ENCODE results near the gene OR10V1.
"Not testable (repeated sequence)": the region's sequence is repeated elsewhere in the genome, so short reads cannot be mapped to it uniquely, and the experiment has no call there.

Gene OR10V1

DNA sequence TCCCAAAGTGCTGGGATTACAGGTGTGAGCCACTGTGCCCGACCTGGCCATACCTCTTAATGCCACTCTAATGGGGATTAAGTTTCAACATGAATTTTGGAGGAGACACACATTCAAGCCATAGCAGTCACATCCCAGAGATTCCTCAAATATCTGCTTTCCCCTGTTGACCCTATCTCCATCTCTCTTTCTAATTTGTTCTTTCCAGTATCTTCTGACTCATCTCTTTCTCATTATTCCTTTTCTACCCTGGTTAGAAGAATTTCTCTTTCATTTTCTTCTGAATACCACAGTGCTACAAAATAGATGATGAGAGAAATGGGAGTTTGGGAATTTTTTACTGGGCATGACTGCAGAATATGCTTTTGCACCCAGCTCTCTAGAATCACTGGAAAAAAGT lies 5.1 kb downstream of the OR10V1 start:
- no peak for DNase-seq (ENCODE audit: low read depth)

DNA sequence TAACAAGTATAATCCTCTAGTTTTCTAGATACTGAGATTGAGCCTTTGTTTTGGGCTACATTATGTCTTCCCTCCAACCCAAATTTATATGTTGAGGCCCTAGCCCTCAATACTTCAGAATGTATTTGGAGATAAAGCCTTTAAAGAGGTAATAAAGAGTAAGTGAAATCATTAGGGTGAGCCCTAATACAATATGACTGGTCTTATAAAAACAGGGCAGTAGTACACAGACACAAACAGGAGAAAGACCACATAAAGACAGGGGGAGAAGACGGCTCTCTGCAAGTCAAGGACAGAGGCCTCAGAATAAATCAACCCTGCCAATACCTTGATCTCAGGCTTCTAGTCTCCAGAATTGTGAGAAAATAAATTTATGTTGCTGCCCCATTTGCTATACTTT lies 6.3 kb downstream of the OR10V1 start:
- no peak for DNase-seq (ENCODE audit: low read depth)

DNA sequence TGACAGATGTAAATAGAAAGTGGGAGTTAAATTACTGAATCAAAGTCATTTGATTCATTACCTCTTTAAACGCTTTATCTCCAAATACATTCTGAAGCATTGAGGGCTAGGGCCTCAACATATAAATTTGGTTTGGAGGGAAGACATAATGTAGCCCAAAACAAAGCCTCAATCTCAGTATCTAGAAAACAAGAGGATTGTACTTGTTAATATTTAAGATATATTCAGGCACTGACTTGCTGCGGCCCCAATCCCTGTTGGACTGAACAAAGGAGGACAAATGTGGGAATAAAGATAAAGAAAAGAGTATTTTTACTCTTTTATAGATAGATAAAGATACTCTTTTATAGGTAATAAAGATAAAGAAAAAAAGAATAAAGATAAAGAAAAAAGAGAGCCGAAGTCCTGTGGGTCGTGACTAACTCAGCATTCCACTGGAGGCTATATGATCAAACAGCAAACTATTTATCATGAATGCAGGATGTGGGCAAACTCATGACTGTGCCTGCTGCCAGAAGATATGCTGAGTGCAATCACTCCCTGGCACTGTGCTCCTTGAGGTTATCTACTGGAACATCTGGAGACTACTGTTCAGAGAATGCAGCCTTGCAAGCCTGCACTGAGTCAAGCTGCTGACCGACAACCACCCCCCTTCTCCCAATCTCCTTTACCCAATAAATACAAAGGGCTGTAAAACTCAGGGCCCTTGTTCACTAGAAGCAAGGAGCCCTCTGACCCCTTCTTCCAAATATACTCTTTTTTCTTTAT lies 6.9 kb downstream of the OR10V1 start:
- DNase-seq (ENCODE audit: low read depth), result no peak

DNA sequence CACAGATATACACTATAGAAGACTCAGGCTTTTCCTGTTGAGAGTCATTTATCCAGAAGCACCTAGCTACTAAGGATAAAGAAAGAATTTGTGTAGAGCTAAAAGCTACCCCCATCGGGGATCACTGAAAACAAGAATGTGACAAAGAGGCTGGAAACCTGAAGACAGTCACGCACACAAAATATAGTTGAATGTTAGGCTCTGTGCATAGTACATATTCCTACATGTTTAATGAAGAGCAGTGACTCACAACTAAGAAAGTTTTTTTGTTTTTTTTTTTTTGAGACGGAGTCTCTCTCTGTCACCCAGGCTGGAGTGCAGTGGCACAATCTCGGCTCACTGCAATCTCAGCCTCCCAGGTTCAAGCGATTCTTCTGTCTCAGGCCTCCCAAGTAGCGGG lies 8.4 kb downstream of the OR10V1 start:
- DNase-seq (ENCODE audit: low read depth), result no peak

DNA sequence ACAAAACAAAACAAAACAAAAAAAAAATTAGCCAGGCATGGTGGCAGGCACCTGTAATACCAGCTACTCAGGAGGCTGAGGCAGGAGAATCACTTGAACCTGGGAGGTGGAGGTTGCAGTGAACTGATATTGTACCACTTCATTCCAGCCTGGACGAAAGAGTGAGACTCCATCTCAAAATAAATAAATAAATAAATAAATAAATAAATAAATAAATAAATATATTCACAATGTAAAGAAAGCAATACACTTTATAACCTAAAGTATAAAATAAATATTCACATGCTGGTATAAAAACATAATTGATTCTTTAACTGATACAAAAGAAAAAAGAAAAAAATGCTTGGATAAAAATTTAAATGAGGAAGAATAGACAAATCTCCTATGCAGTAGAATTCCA lies 10.1 kb downstream of the OR10V1 start:
- DNase-seq (ENCODE audit: low read depth), result not testable (repeated sequence)

DNA sequence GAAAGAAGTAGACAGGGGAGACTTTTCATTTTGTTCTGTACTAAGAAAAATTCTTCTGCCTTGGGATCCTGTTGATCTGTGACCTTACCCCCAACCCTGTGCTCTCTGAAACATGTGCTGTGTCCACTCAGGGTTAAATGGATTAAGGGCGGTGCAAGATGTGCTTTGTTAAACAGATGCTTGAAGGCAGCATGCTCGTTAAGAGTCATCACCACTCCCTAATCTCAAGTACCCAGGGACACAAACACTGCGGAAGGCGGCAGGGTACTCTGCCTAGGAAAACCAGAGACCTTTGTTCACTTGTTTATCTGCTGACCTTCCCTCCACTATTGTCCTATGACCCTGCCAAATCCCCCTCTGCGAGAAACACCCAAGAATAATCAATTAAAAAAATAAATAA lies 13.5 kb downstream of the OR10V1 start:
- DNase-seq (ENCODE audit: low read depth), result not testable (repeated sequence)

DNA sequence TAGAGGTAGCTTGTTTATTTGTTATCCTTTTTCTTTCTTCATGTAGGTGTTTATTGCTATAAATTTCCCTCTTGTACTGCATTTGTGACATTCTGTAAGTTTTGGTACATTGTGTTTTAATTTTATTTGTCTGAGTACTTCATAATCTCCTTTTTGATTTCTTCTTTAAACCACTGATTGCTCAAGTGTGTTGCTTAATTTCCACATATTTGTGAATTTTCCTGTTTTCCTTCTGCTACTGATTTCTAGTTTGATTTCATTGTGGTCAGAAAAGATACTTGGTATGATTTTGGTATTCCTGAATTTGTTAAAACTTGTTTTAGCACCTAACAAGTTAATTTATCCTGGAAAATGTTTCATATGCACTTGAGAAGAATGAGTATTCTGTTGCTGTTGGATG lies 15.1 kb downstream of the OR10V1 start:
- no peak for DNase-seq (ENCODE audit: low read depth)

DNA sequence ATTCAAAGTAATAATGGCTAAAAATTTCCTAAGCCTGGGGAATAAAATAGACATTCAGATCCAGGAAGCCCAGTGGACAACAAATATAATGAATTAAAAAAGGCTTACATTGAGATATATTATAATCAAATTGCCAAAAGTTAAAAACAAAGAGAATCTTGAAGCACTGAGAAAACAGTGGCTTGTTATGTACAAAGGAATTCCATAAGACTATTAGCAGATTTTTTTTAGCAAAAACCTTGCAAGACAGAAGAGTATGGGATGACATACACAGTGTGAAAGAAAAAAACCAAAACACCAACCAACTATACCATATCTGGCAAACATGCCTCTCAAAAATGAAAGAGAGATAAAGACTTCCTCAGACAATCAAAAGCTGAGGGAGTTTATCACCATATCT lies 20.7 kb downstream of the OR10V1 start:
- no peak for DNase-seq (ENCODE audit: low read depth)

DNA sequence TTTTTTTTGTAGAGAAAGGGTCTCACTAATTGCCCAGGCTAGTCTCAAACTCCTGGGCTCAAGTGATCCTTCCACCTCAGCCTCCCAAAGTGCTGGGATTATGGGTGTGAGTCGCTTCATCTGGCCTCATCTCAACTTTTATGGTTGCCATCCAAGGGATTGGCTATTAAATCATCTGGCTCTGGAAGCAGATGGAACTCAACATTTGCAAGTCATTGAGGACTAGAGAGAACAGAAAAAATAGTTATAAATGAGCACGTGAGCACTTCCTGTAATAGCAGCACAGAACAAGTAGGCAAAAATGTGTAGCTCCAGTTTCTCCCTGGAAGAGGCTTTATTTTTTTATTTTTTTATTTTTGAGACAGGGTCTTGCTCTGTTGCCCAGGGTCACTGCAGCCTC lies 22.5 kb downstream of the OR10V1 start:
- no peak for DNase-seq (ENCODE audit: low read depth)

DNA sequence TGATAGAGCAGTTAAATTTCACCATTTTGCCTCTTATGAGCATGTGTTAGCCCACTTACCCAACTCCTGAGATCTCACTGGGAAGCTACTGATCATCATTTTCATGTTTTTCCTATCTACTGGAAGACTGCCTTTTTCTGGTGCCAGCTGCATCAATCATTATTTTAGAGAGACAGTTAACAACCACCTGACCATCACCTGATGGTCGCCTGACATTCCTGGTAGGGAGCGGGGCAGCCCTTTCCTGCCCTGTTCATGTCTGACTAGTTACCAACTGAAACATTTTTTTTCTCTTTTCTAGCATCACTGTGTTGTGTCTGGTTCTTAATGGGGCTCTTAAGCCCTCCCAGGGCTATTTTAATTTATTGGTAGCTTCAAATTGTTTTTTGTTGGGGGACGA lies 24.6 kb downstream of the OR10V1 start:
- no peak for DNase-seq (ENCODE audit: low read depth)

DNA sequence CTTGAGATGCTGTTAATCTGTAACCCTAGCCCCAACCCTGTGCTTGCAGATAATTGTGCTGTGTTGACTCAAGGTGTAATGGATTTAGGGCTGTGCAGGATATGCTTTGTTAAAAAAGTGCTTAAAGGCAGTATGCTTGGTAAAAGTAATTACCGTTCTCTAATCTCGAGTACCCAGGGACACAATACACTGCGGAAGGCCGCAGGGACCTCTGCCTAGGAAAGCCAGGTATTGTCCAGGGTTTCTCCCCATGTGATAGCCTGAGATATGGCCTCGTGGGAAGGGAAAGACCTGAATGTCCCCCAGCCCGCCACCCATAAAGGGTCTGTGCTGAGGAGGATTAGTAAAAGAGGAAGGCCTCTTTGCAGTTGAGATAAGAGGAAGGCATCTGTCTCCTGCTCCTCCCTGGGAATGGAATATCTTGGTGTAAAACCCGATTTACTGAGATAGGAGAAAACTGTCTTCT lies 32.4 kb downstream of the OR10V1 start:
- not testable (repeated sequence) for DNase-seq (ENCODE audit: low read depth)

DNA sequence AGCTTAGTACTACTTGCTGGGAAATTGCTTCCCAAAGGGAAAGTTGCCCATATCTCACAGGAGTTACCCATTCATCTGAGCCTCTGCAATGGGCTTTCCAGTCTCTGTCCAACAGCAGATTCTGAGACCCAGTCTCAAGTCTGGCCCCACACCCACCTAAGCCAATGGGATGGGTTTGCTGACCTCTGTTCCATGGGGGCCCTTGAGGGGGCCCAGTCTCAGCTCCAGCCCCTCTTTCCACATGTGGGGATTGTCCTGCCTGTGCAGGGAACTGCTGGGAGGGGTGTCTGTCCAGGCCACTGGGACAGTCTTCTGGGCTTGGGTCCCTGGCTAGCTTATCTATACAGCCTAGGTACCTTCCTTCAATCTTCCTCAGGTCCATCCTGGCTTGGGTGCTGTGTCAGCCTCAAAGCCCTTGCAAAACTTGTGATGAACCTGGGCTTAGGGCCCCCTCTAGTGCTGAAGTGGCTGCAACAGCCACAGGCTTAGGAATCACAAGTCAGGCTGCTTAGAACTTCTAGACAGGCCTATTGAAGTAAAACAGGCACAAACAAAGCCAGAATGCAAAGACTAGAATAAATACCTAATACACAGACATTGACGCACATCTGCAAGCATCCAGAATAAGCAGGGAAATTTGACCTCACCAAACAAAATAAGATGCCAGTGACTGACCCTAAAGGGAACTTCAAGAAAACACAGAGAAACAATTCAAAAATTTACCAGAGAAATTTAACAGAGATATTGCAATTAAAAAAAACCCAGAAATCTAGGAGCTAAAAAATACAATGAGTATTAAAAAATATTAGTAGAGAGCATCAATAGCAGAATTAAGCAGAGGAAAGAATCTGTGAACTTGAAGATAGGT lies 33.1 kb downstream of the OR10V1 start:
- peak; percentile 23 for DNase-seq (ENCODE audit: low read depth)

DNA sequence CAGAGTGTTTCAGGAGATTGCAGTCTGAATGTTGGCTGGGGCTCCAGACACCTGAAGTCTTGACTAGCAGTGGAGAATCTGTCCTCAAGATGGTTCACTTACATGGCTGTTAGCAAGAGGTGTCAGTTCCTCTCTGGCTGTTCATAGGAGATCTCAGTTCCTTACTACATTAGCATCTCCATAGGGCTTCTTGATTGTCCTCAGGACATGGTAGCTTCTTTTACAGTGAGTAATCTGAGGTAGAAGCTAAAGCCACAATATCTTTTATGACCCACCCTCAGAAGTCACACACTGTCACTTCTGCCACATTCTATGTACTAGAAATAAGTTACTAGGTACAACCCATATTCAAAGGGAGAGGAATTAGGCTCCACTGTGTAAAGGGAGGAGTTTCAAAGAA lies 34.3 kb downstream of the OR10V1 start:
- DNase-seq (ENCODE audit: low read depth), result no peak

DNA sequence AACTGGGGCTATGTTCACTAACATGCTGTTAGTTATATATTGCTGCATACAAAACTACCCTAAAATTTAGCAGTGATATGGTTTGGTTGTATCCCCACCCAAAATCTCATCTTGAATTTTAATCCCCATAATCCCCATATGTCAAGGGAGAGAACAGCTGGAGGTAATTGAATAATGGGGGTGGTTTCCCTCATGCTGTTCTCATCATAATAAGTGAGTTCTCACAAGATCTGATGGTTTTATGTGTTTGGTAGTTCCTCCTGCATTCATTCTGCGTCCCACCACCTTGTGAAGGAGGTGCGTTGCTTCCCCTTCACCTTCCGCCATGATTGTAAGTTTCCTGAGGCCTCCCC lies 34.9 kb downstream of the OR10V1 start:
- DNase-seq (ENCODE audit: low read depth), result no peak

DNA sequence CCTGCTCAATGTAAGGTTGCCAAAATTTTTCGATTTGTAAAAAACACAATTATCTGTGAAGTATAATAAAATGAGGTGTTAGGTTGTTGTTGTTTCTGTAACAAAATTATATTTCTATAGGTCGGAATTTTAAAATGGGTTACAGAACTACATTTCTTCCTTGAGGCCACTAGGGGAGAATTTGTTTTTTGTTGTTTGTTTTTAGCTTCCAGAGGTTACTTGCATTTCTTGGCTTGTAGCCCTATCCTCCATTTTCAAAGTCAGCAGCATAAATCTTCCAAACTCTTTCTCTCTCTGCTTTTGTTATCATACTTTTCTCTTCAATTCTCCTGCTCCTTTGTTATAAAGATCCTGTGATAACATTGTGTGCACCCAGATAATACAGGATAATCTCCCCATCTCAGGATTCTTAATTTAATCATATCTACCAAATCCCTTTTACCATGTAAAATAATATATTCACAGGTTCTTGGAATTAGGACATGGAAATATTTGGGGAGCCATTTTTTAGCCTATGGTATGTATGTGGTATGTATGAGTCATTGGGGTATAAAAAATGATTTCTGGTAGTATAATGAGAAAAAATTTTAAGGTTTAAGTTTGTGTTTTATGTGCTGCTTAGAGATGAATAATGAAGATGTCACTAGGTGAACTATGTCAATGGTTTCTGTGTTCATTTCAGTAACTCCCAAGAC lies 35.4 kb downstream of the OR10V1 start:
- DNase-seq (ENCODE audit: low read depth), result no peak

DNA sequence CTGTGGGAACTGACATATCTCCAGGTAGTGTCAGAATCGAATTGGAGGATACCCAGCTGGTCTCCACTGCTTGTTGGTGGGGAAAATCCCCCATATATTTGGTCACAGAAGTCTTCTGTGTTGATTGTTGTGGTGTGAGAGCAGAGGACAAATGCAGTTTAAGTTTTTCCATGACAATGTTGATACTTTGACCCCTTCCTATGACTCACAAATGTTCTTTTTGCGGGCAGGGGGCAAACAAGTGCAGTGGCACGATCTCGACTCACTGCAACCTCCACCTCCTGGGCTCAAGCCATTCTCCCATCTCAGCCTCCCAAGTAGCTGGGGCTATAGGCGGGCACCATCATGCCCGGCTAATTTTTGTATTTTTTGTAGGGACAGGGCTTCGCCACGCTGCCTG lies 37.4 kb downstream of the OR10V1 start:
- DNase-seq (ENCODE audit: low read depth), result no peak

DNA sequence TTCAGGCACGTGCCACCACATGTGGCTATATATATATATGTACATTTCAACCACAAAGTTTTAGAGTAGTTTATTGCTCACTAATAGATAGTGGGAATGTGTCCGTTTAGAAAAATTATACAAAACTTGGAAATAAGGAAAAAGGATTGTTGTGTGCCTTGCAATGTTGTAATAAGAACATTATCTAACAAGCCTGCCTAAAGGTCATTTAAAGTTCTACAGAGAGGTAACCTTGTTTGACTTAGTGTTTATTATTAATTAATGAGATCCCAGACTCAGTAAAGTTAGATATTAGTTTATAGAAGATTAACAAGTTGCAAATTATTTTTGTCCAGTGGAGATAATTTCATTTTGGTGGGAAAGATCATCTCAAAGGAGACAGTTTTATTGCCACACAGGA lies 39.4 kb downstream of the OR10V1 start:
- DNase-seq (ENCODE audit: low read depth), result no peak

DNA sequence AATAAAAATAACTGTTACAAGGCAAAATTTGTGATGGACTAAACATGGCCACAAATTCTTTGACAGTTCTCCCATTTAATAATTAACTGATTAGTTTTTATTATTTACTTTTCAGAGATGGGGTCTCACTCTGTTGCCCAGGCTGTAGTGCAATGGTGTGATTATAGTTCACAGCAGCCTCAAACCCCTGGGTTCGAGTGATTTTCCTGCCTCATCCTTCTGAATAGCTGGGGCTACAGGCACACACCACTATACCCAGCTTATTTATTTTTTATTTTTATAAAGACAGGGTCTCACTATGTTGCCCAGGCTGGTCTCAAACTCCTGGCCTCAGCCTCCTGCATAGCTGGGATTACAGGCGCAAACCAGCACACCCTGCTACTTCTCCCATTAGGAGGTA lies 40.4 kb downstream of the OR10V1 start:
- no peak for DNase-seq (ENCODE audit: low read depth)

DNA sequence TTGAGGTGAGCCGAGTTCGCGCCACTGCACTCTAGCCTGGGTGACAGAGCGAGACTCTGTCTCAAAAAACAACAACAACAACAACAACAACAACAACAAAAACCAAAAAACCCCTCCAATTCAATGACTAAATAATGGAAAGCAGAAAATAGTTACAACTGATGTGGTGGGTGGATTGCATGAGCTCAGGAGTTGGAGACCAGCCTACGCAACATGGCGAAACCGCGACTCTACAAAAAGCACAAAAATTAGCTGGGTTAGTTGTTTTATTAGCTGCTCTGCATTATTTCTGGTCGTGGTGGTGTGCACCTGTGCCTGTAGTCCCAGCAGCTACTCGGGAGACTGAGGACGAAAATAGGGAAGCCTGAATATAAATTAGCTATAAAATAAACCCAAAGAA lies 42.2 kb downstream of the OR10V1 start:
- no peak for DNase-seq (ENCODE audit: low read depth)

DNA sequence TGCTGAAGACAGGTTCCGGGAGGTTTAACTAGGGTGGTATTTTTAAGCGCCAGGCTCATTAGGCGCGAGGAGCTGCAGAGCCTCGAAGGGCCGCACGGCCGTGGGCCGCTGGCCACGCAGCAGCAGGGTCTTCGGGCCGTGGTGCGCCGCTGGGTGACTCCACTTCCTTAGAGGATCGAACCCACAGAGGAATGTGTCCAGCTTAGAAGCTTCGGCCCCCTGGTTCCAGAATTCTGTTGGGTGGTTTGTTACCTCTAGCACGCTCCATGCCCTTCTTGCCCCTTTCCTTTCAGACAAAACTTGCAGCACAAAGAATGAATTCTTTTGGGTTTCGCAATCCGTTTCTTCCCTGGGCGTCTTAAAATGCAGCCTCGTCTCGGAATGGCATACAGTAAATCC lies 44.0 kb downstream of the OR10V1 start:
- no peak for DNase-seq (ENCODE audit: low read depth)

DNA sequence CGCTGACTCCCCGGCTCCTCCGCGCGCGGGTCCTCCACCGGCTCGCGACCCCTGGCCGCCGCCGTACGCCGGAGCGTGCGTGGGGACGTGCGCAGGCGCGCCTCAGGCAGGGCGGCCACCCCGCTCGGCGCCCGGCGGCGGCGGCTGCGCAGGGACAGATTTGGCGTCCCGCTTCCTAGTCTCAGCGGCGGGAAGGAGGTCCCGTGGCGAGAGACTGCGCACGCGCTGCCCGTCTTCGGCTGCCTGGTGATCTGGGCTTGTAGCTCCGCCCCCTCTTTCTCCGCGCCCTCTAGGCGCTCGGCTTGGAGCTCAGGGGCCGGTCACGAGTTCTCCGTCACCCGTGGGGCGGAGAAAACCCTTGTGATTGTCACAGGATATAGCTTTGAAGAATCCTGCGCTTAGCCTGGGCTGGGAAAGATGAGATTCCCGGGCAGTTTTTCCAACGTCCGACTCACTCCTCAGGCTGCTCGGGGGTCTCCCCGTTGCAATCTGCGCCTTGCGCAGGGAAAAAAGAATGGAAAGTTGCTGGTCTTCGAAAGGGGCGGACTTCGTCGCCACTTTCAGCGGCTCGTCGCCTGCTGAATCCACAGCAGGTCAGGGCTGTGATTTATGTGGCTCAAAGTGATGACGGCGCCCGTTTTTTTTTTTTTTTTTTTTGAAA lies 44.6 kb downstream of the OR10V1 start, which contains the start of gene PATL1:
Gene PATL1 (minus strand): TSS at position 88 of the 661 bp plus-strand sequence. CDS start 142 bp downstream, outside the sequence.
- peak; percentile 99 for DNase-seq (ENCODE audit: low read depth)

Data from activated T-helper 1 cell treated with Interleukin-2 at 50 U/mL for 16 hours (primary cell).